Immature natural killer cell (primary cell): Measurements from ENCODE around the gene HAUS5. TPM values are rescaled to one million over a fixed set of nuclear protein-coding genes. Genes with fewer than 3 reads are reported as not detected.
"Not testable (repeated sequence)": the region's sequence is repeated elsewhere in the genome, so short reads cannot be mapped to it uniquely, and the experiment has no call there.

Experiments used
- DNase-seq, 3 donors: peaks; one replicate each; pipeline ENCODE4 v3.0.0; 2022; ENCODE audit warnings: mixed read lengths in 1 of 3
- H3K27ac Mint-ChIP-seq, 6 donors: one replicate each; pipeline ENCODE4 v1.8.0; 2020; ENCODE audit warnings: mixed read lengths in 6 of 6, mild to moderate bottlenecking in 5 of 6, inconsistent platforms in 4 of 6, moderate library complexity in 3 of 6
- H3K27me3 Mint-ChIP-seq, 3 donors: one replicate each; pipeline ENCODE4 v1.8.0; 2020 to 2021; ENCODE audit warnings: low read depth in 3 of 3, mild to moderate bottlenecking in 3 of 3, mixed read lengths in 3 of 3, moderate library complexity in 3 of 3, inconsistent platforms in 1 of 3
- H3K36me3 Mint-ChIP-seq, 3 donors: one replicate each; pipeline ENCODE4 v1.8.0; 2020; ENCODE audit warnings: mixed read lengths in 3 of 3, inconsistent platforms in 2 of 3, mild to moderate bottlenecking in 2 of 3
- H3K4me1 Mint-ChIP-seq, 2 donors: one replicate each; pipeline ENCODE4 v1.8.0; 2020; ENCODE audit warnings: inconsistent platforms in 2 of 2, mild to moderate bottlenecking in 2 of 2, mixed read lengths in 2 of 2, moderate library complexity in 1 of 2
- H3K4me3 Mint-ChIP-seq, 5 donors: one replicate each; pipeline ENCODE4 v1.8.0; 2020; ENCODE audit warnings: mild to moderate bottlenecking in 5 of 5, mixed read lengths in 5 of 5, inconsistent platforms in 3 of 5, moderate library complexity in 3 of 5
- H3K9me3 Mint-ChIP-seq, 6 donors: one replicate each; pipeline ENCODE4 v1.8.0; 2020; ENCODE audit warnings: mild to moderate bottlenecking in 6 of 6, mixed read lengths in 6 of 6, inconsistent platforms in 4 of 6, moderate library complexity in 3 of 6
- polyA plus RNA-seq, 3 donors: library from polyadenylated mRNA; unstranded; fragments of 300-500 nt; fragmentation: Illumina TruSeq; gene quantifications; one replicate each; pipeline ENCODE4 v1.2.3, GENCODE V29; 2021

HAUS5 gene
- polyA plus RNA-seq, 3 donors from 2014 or later: 0.98 to 7.5 (median 6.0) TPM

- Mint-ChIP-seq H3K4me1 (peaks cover 16 to 27% of the 10 kb centered on the region in 2 donors), H3K36me3 (peaks cover 0 to 2% (median 0%) of the 10 kb centered on the region in 3 donors), H3K4me3 (peak within 1 kb of the TSS; percentile 38 to 72 (median 55)), H3K9me3 (no peaks in the 10 kb centered on the region), H3K27ac (peak within 1 kb of the TSS in 4 of 6 donors; percentile 35 to 71 (median 56)), H3K27me3 (peaks cover 0 to 2% (median 0%) of the 10 kb centered on the region in 3 donors)
- DNase-seq: peak; percentile 31 to 47 (median 43)
These were observed 29.1 kb downstream of the HAUS5 start, which contains the start of gene ETV2 for GRCh38 chr19:35641515-35642151. ETV2 (plus strand) TSS chr19:35641745; CDS start chr19:35642461, 716 bp downstream.

- no peaks in the 10 kb centered on the region for H3K9me3 Mint-ChIP-seq
- H3K36me3 Mint-ChIP-seq: no peaks in the 10 kb centered on the region
- H3K4me3 Mint-ChIP-seq: peak overlapping the region; percentile 23 to 72 (median 55)
- H3K27me3 Mint-ChIP-seq: peaks cover 0 to 2% (median 0%) of the 10 kb centered on the region in 3 donors
- peaks cover 16 to 27% of the 10 kb centered on the region in 2 donors for H3K4me1 Mint-ChIP-seq
- no peak for DNase-seq
- peak overlapping the region in 1 of 6 donors; percentile 58 for H3K27ac Mint-ChIP-seq
These were observed 29.8 kb downstream of the HAUS5 start for GRCh38 chr19:35642312-35642711.

- DNase-seq: no peak
- H3K9me3 Mint-ChIP-seq: no peaks in the 10 kb centered on the region
- peaks cover 18 to 27% of the 10 kb centered on the region in 2 donors for H3K4me1 Mint-ChIP-seq
- H3K4me3 Mint-ChIP-seq: peak overlapping the region; percentile 72 to 90 (median 82)
- no peak overlapping the region for H3K27ac Mint-ChIP-seq
- H3K36me3 Mint-ChIP-seq: no peaks in the 10 kb centered on the region
- H3K27me3 Mint-ChIP-seq: peaks cover 0 to 2% (median 0%) of the 10 kb centered on the region in 3 donors
These were observed 30.3 kb downstream of the HAUS5 start for GRCh38 chr19:35642798-35643254.

DNA sequence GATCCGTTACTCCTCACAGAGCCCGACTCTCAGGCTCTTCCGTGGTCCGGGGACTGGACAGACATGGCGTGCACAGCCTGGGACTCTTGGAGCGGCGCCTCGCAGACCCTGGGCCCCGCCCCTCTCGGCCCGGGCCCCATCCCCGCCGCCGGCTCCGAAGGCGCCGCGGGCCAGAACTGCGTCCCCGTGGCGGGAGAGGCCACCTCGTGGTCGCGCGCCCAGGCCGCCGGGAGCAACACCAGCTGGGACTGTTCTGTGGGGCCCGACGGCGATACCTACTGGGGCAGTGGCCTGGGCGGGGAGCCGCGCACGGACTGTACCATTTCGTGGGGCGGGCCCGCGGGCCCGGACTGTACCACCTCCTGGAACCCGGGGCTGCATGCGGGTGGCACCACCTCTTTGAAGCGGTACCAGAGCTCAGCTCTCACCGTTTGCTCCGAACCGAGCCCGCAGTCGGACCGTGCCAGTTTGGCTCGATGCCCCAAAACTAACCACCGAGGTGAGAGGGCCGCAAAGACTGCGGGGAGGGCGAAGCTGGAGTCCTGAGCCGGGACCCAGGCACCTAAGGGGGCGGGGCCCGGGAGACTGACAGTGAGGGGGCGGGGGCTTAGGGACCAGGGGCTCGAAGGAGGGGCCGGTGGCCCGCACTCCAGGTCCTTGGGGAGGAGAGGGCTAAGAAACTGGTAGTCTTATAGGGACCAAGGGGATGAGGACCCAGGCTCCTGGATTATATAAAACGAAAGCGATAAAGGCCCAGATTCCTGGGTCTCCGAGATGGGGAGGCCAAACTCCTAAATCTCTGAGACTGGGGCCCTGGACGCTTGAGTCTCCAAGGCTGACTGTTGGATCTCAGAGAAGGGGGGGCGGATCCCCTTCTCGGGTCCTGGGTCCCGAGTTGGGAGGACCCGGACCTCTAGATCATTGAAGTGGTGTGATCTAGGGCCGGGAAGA, 31.0 kb downstream of the HAUS5 start:
- DNase-seq: peak; percentile 79 to 83 (median 81)
- peaks cover 0 to 5% (median 3%) of the 10 kb centered on the region in 3 donors for H3K27me3 Mint-ChIP-seq
- no peaks in the 10 kb centered on the region for H3K9me3 Mint-ChIP-seq
- H3K4me3 Mint-ChIP-seq: peak overlapping the region; percentile 79 to 90 (median 84)
- H3K27ac Mint-ChIP-seq: peak overlapping the region; percentile 60 to 90 (median 82)
- peaks cover 0 to 2% (median 0%) of the 10 kb centered on the region in 3 donors for H3K36me3 Mint-ChIP-seq
- H3K4me1 Mint-ChIP-seq: peaks cover 25 to 35% of the 10 kb centered on the region in 2 donors

GRCh38 chr19:35644206-35644986, 31.9 kb downstream of the HAUS5 start:
- H3K36me3 Mint-ChIP-seq: peaks cover 0 to 2% (median 0%) of the 10 kb centered on the region in 3 donors
- peaks cover 0 to 4% (median 3%) of the 10 kb centered on the region in 3 donors for H3K27me3 Mint-ChIP-seq
- DNase-seq: peak; percentile 89 to 94 (median 92)
- no peaks in the 10 kb centered on the region for H3K9me3 Mint-ChIP-seq
- peaks cover 33 to 43% of the 10 kb centered on the region in 2 donors for H3K4me1 Mint-ChIP-seq
- peak overlapping the region; percentile 79 to 90 (median 84) for H3K4me3 Mint-ChIP-seq
- peak overlapping the region; percentile 60 to 90 (median 82) for H3K27ac Mint-ChIP-seq

DNA sequence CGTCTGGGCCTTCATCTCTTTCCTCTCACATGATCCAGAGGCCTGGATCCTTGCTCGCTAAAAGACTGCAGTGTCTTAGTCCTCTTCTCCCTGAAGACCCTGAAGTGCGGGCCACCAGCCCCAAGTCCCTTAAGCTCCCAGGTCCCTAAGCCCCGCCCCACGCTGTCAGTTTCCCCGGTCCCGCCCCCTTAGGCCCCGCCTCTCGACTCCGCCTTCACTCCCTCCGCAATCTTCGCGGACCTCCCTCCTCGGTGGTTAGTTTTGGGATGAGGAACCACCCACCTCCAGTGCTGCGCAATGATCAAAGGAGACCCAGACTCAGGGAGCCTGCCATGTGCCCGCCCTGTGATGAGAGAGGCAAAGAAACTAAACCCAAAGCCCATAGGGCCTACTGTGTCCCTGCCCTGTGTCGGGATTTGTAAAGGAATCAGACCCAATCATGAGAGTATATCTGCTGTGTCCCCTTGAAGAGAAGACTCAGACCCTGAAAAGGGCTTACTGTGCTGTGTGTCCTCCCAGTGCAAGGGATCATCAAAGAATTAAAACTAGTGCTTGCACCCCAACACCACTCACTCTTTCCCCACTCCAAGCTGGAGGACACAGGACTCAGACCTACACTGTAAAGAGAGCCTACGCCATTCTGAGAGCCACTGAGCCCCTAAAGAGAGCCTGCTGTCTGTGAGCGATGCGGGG, 32.6 kb downstream of the HAUS5 start:
- H3K4me1 Mint-ChIP-seq: peaks cover 33 to 45% of the 10 kb centered on the region in 2 donors
- H3K27ac Mint-ChIP-seq: peak overlapping the region; percentile 60 to 90 (median 82)
- H3K9me3 Mint-ChIP-seq: no peaks in the 10 kb centered on the region
- peak overlapping the region; percentile 79 to 90 (median 84) for H3K4me3 Mint-ChIP-seq
- peaks cover 0 to 2% (median 0%) of the 10 kb centered on the region in 3 donors for H3K36me3 Mint-ChIP-seq
- peak; percentile 34 to 46 (median 44) for DNase-seq
- H3K27me3 Mint-ChIP-seq: peaks cover 0 to 4% (median 3%) of the 10 kb centered on the region in 3 donors

GRCh38 chr19:35645680-35646511, 33.4 kb downstream of the HAUS5 start:
- DNase-seq: no peak
- no peaks in the 10 kb centered on the region for H3K9me3 Mint-ChIP-seq
- peaks cover 0 to 2% (median under 1%) of the 10 kb centered on the region in 3 donors for H3K36me3 Mint-ChIP-seq
- H3K27me3 Mint-ChIP-seq: peaks cover 0 to 4% (median 3%) of the 10 kb centered on the region in 3 donors
- peaks cover 36 to 51% of the 10 kb centered on the region in 2 donors for H3K4me1 Mint-ChIP-seq
- H3K27ac Mint-ChIP-seq: peak overlapping the region in 2 of 6 donors; percentile 74 to 90
- peak overlapping the region in 4 of 5 donors; percentile 6 to 84 (median 59) for H3K4me3 Mint-ChIP-seq

GRCh38 chr19:35648017-35648961, 35.8 kb downstream of the HAUS5 start, which contains the start of gene COX6B1:
COX6B1 (plus strand) TSS chr19:35648323; CDS start chr19:35651244, 2,921 bp downstream.
- Mint-ChIP-seq H3K9me3 (no peaks in the 10 kb centered on the region), H3K36me3 (peaks cover 0 to 5% (median 2%) of the 10 kb centered on the region in 3 donors), H3K27ac (peak within 1 kb of the TSS; percentile 88 to 97 (median 95)), H3K27me3 (peaks cover 0 to 4% (median 3%) of the 10 kb centered on the region in 3 donors), H3K4me1 (peaks cover 46 to 47% of the 10 kb centered on the region in 2 donors), H3K4me3 (peak within 1 kb of the TSS; percentile 95 to 99 (median 97))
- DNase-seq: peak; percentile 91 to 92 (median 92)

GRCh38 chr19:35650581-35650980, 38.0 kb downstream of the HAUS5 start:
- H3K36me3 Mint-ChIP-seq: peaks cover 5 to 21% (median 8%) of the 10 kb centered on the region in 3 donors
- peaks cover 0 to 4% (median 3%) of the 10 kb centered on the region in 3 donors for H3K27me3 Mint-ChIP-seq
- DNase-seq: no peak
- no peaks in the 10 kb centered on the region for H3K9me3 Mint-ChIP-seq
- H3K4me3 Mint-ChIP-seq: no peak overlapping the region
- H3K4me1 Mint-ChIP-seq: peaks cover 33 to 37% of the 10 kb centered on the region in 2 donors
- H3K27ac Mint-ChIP-seq: peak overlapping the region in 1 of 6 donors; percentile 34

GRCh38 chr19:35654828-35655227, 42.3 kb downstream of the HAUS5 start:
- not testable (repeated sequence) for H3K4me3 Mint-ChIP-seq, H3K27ac Mint-ChIP-seq, H3K27me3 Mint-ChIP-seq, H3K9me3 Mint-ChIP-seq, DNase-seq
- Mint-ChIP-seq H3K36me3 (peaks cover 8 to 32% (median 21%) of the 10 kb centered on the region in 3 donors), H3K4me1 (peaks cover 12 to 30% of the 10 kb centered on the region in 2 donors)

- H3K4me1 Mint-ChIP-seq: peaks cover 8 to 30% of the 10 kb centered on the region in 2 donors
- H3K9me3 Mint-ChIP-seq: no peaks in the 10 kb centered on the region
- no peak for DNase-seq
- peaks cover 0 to 2% (median 0%) of the 10 kb centered on the region in 3 donors for H3K27me3 Mint-ChIP-seq
- H3K36me3 Mint-ChIP-seq: peaks cover 8 to 32% (median 22%) of the 10 kb centered on the region in 3 donors
- H3K4me3 Mint-ChIP-seq: no peak overlapping the region
- H3K27ac Mint-ChIP-seq: peak overlapping the region in 3 of 6 donors; percentile 18 to 42 (median 26)
These were observed 43.1 kb downstream of the HAUS5 start for GRCh38 chr19:35655600-35655999.
